HEK293 (cell line): ENCODE data around the gene PES1.
A peak's percentile ranks its signal among the peaks of the same experiment; 100 is the strongest.

Source experiments
- GLI2 ChIP-seq: fragments of 450-650 bp; formaldehyde crosslinking; IDR thresholded peaks from 2 replicates; pipeline ENCODE4; 2017; ENCODE audit warnings: missing biosample characterization, missing genetic modification characterization, low read depth, borderline replicate concordance
- KLF7 ChIP-seq: fragments of 450-650 bp; formaldehyde crosslinking; IDR thresholded peaks from 2 replicates; pipeline ENCODE4 v1.5.1; 2016; ENCODE audit warnings: missing biosample characterization, missing genetic modification characterization, borderline replicate concordance
- SP2 ChIP-seq: fragments of 450-650 bp; formaldehyde crosslinking; IDR thresholded peaks from 2 replicates; pipeline ENCODE4 v1.5.1; 2016; ENCODE audit warnings: missing biosample characterization, missing genetic modification characterization
- ZBTB20 ChIP-seq: fragments of 450-650 bp; formaldehyde crosslinking; IDR thresholded peaks from 2 replicates; pipeline ENCODE4 v1.5.1; 2016; ENCODE audit warnings: missing biosample characterization, missing genetic modification characterization
- ZIC2 ChIP-seq: fragments of 450-650 bp; formaldehyde crosslinking; IDR thresholded peaks from 2 replicates; pipeline ENCODE4 v1.5.1; 2016; ENCODE audit warnings: missing biosample characterization, missing genetic modification characterization
- ZNF121 ChIP-seq: fragments of 450-650 bp; formaldehyde crosslinking; IDR thresholded peaks from 2 replicates; pipeline ENCODE4 v1.5.1; 2016; ENCODE audit warnings: missing biosample characterization, missing genetic modification characterization
- ZNF146 ChIP-seq: fragments of 450-650 bp; formaldehyde crosslinking; IDR thresholded peaks from 2 replicates; pipeline ENCODE4 v1.5.1; 2016; ENCODE audit warnings: missing biosample characterization, missing genetic modification characterization
- ZNF16 ChIP-seq: fragments of 450-650 bp; formaldehyde crosslinking; IDR thresholded peaks from 2 replicates; pipeline ENCODE4 v1.5.1; 2016; ENCODE audit warnings: low read depth, missing biosample characterization, missing genetic modification characterization
- ZNF211 ChIP-seq: fragments of 450-650 bp; formaldehyde crosslinking; IDR thresholded peaks from 2 replicates; pipeline ENCODE4 v1.5.1; 2016; ENCODE audit warnings: low read depth, missing biosample characterization, missing genetic modification characterization
- ZNF292 ChIP-seq: fragments of 450-650 bp; formaldehyde crosslinking; IDR thresholded peaks from 2 replicates; pipeline ENCODE4 v1.5.1; 2016; ENCODE audit warnings: low read depth, missing biosample characterization, missing genetic modification characterization, borderline replicate concordance
- ZNF335 ChIP-seq: fragments of 450-650 bp; formaldehyde crosslinking; conservative IDR thresholded peaks from 2 replicates; pipeline ENCODE4 v1.5.1; 2016; ENCODE audit warnings: missing biosample characterization, missing genetic modification characterization
- ZNF366 ChIP-seq: fragments of 450-650 bp; formaldehyde crosslinking; conservative IDR thresholded peaks from 2 replicates; pipeline ENCODE4 v1.5.1; 2016; ENCODE audit warnings: missing biosample characterization, missing genetic modification characterization
- ZNF394 ChIP-seq: fragments of 450-650 bp; formaldehyde crosslinking; IDR thresholded peaks from 2 replicates; pipeline ENCODE4 v1.5.1; 2016; ENCODE audit warnings: missing biosample characterization, missing genetic modification characterization, mild to moderate bottlenecking, moderate library complexity, borderline replicate concordance
- ZNF549 ChIP-seq: fragments of 450-650 bp; IDR thresholded peaks from 2 replicates; pipeline ENCODE4 v1.5.1; 2018; ENCODE audit warnings: missing biosample characterization, missing genetic modification characterization, mild to moderate bottlenecking, inconsistent platforms, moderate library complexity
- ZNF610 ChIP-seq: fragments of 450-650 bp; formaldehyde crosslinking; IDR thresholded peaks from 2 replicates; pipeline ENCODE4 v1.5.1; 2016; ENCODE audit warnings: missing biosample characterization, missing genetic modification characterization, borderline replicate concordance
- ZNF624 ChIP-seq: fragments of 450-650 bp; formaldehyde crosslinking; IDR thresholded peaks from 2 replicates; pipeline ENCODE4 v1.5.1; 2017; ENCODE audit warnings: missing biosample characterization, missing genetic modification characterization
- ZNF654 ChIP-seq: fragments of 450-650 bp; formaldehyde crosslinking; IDR thresholded peaks from 2 replicates; pipeline ENCODE4 v1.5.1; 2016; ENCODE audit warnings: low read depth, missing biosample characterization, missing genetic modification characterization
- ZNF658 ChIP-seq: fragments of 450-650 bp; formaldehyde crosslinking; IDR thresholded peaks from 2 replicates; pipeline ENCODE4; 2016; ENCODE audit warnings: missing biosample characterization, missing genetic modification characterization
- ZNF660 ChIP-seq: fragments of 450-650 bp; IDR thresholded peaks from 2 replicates; pipeline ENCODE4 v1.5.1; 2018; ENCODE audit warnings: missing biosample characterization, mild to moderate bottlenecking, missing genetic modification characterization
- ZNF670 ChIP-seq: fragments of 450-650 bp; formaldehyde crosslinking; IDR thresholded peaks from 2 replicates; pipeline ENCODE4 v1.5.1; 2016; ENCODE audit warnings: missing biosample characterization, missing genetic modification characterization, low read depth
- ZNF701 ChIP-seq: fragments of 450-650 bp; formaldehyde crosslinking; IDR thresholded peaks from 2 replicates; pipeline ENCODE4 v1.5.1; 2016; ENCODE audit warnings: missing biosample characterization, missing genetic modification characterization
- ZNF76 ChIP-seq: fragments of 450-650 bp; formaldehyde crosslinking; IDR thresholded peaks from 2 replicates; pipeline ENCODE4; 2016; ENCODE audit warnings: low read depth, missing biosample characterization, missing genetic modification characterization, borderline replicate concordance
- ZNF785 ChIP-seq: fragments of 450-650 bp; formaldehyde crosslinking; IDR thresholded peaks from 2 replicates; pipeline ENCODE4 v1.5.1; 2016; ENCODE audit warnings: missing biosample characterization, missing genetic modification characterization
- ZSCAN23 ChIP-seq: fragments of 450-650 bp; formaldehyde crosslinking; IDR thresholded peaks from 2 replicates; pipeline ENCODE4 v1.5.1; 2016; ENCODE audit warnings: missing biosample characterization, missing genetic modification characterization
- TF ChIP-seq, protein P1 (sequence below): fragments of 450-650 bp; formaldehyde crosslinking; IDR thresholded peaks from 2 replicates; pipeline ENCODE4 v1.5.1; 2016; ENCODE audit warnings: missing biosample characterization, missing genetic modification characterization
- TF ChIP-seq, protein P2 (sequence below): fragments of 450-650 bp; formaldehyde crosslinking; IDR thresholded peaks from 2 replicates; pipeline ENCODE4 v1.5.1; 2016; ENCODE audit warnings: missing biosample characterization, missing genetic modification characterization
- TF ChIP-seq, protein P3 (sequence below): fragments of 450-650 bp; formaldehyde crosslinking; IDR thresholded peaks from 2 replicates; pipeline ENCODE4 v1.5.1; 2017; ENCODE audit warnings: missing biosample characterization, missing genetic modification characterization
- TF ChIP-seq, protein P4 (sequence below): IDR thresholded peaks from 2 replicates; pipeline ENCODE4 v1.6.1; 2011; ENCODE audit warnings: mild to moderate bottlenecking, low read depth, low read length, borderline replicate concordance

PES1 gene

DNA sequence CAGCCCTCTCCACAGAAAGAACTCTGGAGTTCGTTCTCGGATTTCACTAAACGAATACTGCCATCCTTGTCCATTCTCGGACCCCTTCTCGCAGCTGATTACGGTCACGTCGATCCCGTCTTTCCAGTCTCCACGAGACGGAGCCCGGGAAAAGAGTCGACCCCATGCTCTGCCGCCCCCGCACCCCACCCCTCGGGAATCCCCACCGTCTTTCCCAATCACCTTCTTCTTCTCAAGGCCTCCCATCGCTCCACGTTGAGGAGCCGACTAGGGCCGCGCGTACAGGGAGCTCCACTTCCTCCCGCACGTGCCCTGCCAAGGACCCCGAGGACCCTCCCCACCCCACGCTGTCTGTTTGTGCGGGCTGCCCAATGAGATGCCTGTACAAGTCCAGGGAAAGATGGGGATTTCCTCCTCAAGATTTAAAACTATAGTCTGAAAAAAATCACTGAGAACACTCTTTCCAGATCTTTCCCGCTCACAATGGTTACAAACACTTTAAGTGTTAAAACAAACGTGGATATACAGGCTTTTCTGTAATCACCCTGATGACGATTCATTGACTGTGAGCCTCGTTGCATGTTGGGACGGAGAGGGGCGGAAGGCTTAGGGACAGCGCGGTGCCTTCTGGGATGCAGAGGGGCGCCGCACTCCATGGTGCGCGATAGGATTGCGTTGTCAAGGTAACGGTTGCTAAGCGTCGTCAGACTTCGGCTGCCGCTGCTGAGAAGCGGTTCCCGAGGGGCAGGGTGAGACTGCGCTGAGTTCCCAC lies at the start of gene PES1 (continued):
- TF ChIP-seq ZNF76 (peak; percentile 100), ZNF549 (no peak), GLI2 (tag by site-specific recombination) (no peak), ZNF658 (no peak), ZNF366 (tag by site-specific recombination) (0 out of 2 replicates have a peak, but pooled peaks have one; percentile 12), ZBTB20 (tag by site-specific recombination) (no peak), ZNF292 (tag by site-specific recombination) (no peak), ZNF654 (no peak), ZNF660 (peak; percentile 86; the same call in 1 of the 2 replicates), ZNF335 (tag by site-specific recombination) (peak; percentile 100), ZNF394 (tag by site-specific recombination) (peak; percentile 57; the same call in 1 of the 2 replicates), KLF7 (tag by site-specific recombination) (no peak), ZNF624 (no peak), ZSCAN23 (tag by site-specific recombination) (no peak), ZNF610 (tag by site-specific recombination) (0 out of 2 replicates have a peak, but pooled peaks have one; percentile 54), ZNF670 (tag by site-specific recombination) (no peak), ZNF121 (tag by site-specific recombination) (no peak), ZIC2 (tag by site-specific recombination) (peak; percentile 81; the same call in 1 of the 2 replicates), SP2 (tag by site-specific recombination) (peak; percentile 58), ZNF146 (no peak), ZNF16 (tag by site-specific recombination) (no peak), ZNF211 (tag by site-specific recombination) (no peak), ZNF785 (tag by site-specific recombination) (no peak), ZNF701 (tag by site-specific recombination) (no peak)
- TF ChIP-seq, protein P1, sequence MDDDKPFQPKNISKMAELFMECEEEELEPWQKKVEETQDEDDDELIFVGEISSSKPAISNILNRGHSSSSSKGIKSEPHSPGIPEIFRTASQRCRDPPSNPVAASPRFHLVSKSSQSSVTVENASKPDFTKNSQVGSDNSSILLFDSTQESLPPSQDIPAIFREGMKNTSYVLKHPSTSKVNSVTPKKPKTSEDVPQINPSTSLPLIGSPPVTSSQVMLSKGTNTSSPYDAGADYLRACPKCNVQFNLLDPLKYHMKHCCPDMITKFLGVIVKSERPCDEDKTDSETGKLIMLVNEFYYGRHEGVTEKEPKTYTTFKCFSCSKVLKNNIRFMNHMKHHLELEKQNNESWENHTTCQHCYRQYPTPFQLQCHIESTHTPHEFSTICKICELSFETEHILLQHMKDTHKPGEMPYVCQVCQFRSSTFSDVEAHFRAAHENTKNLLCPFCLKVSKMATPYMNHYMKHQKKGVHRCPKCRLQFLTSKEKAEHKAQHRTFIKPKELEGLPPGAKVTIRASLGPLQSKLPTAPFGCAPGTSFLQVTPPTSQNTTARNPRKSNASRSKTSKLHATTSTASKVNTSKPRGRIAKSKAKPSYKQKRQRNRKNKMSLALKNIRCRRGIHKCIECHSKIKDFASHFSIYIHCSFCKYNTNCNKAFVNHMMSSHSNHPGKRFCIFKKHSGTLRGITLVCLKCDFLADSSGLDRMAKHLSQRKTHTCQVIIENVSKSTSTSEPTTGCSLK (tag by site-specific recombination), result no peak
- TF ChIP-seq, protein P2, sequence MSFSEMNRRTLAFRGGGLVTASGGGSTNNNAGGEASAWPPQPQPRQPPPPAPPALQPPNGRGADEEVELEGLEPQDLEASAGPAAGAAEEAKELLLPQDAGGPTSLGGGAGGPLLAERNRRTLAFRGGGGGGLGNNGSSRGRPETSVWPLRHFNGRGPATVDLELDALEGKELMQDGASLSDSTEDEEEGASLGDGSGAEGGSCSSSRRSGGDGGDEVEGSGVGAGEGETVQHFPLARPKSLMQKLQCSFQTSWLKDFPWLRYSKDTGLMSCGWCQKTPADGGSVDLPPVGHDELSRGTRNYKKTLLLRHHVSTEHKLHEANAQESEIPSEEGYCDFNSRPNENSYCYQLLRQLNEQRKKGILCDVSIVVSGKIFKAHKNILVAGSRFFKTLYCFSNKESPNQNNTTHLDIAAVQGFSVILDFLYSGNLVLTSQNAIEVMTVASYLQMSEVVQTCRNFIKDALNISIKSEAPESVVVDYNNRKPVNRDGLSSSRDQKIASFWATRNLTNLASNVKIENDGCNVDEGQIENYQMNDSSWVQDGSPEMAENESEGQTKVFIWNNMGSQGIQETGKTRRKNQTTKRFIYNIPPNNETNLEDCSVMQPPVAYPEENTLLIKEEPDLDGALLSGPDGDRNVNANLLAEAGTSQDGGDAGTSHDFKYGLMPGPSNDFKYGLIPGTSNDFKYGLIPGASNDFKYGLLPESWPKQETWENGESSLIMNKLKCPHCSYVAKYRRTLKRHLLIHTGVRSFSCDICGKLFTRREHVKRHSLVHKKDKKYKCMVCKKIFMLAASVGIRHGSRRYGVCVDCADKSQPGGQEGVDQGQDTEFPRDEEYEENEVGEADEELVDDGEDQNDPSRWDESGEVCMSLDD (tag by site-specific recombination), result no peak
- TF ChIP-seq, protein P3, sequence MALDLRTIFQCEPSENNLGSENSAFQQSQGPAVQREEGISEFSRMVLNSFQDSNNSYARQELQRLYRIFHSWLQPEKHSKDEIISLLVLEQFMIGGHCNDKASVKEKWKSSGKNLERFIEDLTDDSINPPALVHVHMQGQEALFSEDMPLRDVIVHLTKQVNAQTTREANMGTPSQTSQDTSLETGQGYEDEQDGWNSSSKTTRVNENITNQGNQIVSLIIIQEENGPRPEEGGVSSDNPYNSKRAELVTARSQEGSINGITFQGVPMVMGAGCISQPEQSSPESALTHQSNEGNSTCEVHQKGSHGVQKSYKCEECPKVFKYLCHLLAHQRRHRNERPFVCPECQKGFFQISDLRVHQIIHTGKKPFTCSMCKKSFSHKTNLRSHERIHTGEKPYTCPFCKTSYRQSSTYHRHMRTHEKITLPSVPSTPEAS (tag by site-specific recombination), result peak; percentile 28; the same call in 1 of the 2 replicates
- TF ChIP-seq, protein P4, sequence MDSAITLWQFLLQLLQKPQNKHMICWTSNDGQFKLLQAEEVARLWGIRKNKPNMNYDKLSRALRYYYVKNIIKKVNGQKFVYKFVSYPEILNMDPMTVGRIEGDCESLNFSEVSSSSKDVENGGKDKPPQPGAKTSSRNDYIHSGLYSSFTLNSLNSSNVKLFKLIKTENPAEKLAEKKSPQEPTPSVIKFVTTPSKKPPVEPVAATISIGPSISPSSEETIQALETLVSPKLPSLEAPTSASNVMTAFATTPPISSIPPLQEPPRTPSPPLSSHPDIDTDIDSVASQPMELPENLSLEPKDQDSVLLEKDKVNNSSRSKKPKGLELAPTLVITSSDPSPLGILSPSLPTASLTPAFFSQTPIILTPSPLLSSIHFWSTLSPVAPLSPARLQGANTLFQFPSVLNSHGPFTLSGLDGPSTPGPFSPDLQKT, result no peak
